Activated naive CD4-positive, alpha-beta T cell treated with anti-CD3 and anti-CD28 coated beads for 36 hours (primary cell): ENCODE measurements around the gene KCTD10. TPM values are rescaled to one million over a fixed set of nuclear protein-coding genes. Genes with fewer than 3 reads are reported as not detected.
A peak's percentile ranks its signal among the peaks of the same experiment; 100 is the strongest.

Source experiments
- CTCF ChIA-PET: fragments of 350-600 bp; sonication (Branson Sonifier 250); formaldehyde crosslinking; loops from one replicate; lab custom pipeline; 2021; ENCODE audit warnings: antibody characterized with exemption; lab: Charles Lee
- DNase-seq: peaks from one replicate; pipeline ENCODE4 v3.0.0-alpha.2; 2020
- H3K27ac Mint-ChIP-seq: one replicate; pipeline ENCODE4 v1.8.0; 2021; ENCODE audit warnings: mild to moderate bottlenecking, mixed read lengths
- H3K27me3 Mint-ChIP-seq: one replicate; pipeline ENCODE4 v1.8.0; 2021; ENCODE audit warnings: low read depth, mixed read lengths
- H3K36me3 Mint-ChIP-seq: one replicate; pipeline ENCODE4 v1.8.0; 2021; ENCODE audit warnings: low read depth, mixed read lengths
- H3K4me1 Mint-ChIP-seq: one replicate; pipeline ENCODE4 v1.8.0; 2021; ENCODE audit warnings: low read depth, mixed read lengths
- H3K4me3 Mint-ChIP-seq: one replicate; pipeline ENCODE4 v1.8.0; 2021; ENCODE audit warnings: mild to moderate bottlenecking, moderate library complexity, mixed read lengths
- H3K9me3 Mint-ChIP-seq: one replicate; pipeline ENCODE4 v1.8.0; 2021; ENCODE audit warnings: mixed read lengths
- intact Hi-C: fragments of 100-400 bp; cut with micrococcal nuclease; formaldehyde crosslinking; loops from one replicate; pipeline ENCODE4 v1.15.1; 2023
- total RNA-seq, 2 experiments: library from RNA; stranded (reverse); gene quantifications; one replicate each; pipeline ENCODE4 v1.2.3, GENCODE V29; 2021

Gene KCTD10
- total RNA-seq, 2 experiments from 2014 or later = 31.1 to 33.4 TPM

GRCh38 chr12:109466305-109466704, 10.8 kb downstream of the KCTD10 start:
- peaks cover 7% of the 10 kb centered on the region for H3K36me3 Mint-ChIP-seq
- no peak for DNase-seq
- no peak overlapping the region for H3K4me3 Mint-ChIP-seq
- H3K27ac Mint-ChIP-seq = no peak overlapping the region
- intact Hi-C loops = no loop called here
- no peaks in the 10 kb centered on the region for H3K27me3 Mint-ChIP-seq
- H3K4me1 Mint-ChIP-seq = peaks cover 37% of the 10 kb centered on the region
- H3K9me3 Mint-ChIP-seq = no peaks in the 10 kb centered on the region
- CTCF ChIA-PET = interaction anchor here (0.6 kb wide), 1 partner anchor 203 kb away, joined by 4 read pairs; no protein-coding TSS in a partner anchor

- no peaks in the 10 kb centered on the region for H3K27me3 Mint-ChIP-seq
- CTCF ChIA-PET = no interaction called here
- H3K27ac Mint-ChIP-seq = no peak overlapping the region
- H3K36me3 Mint-ChIP-seq = peaks cover 5% of the 10 kb centered on the region
- no peaks in the 10 kb centered on the region for H3K9me3 Mint-ChIP-seq
- no peak overlapping the region for H3K4me3 Mint-ChIP-seq
- DNase-seq = no peak
- peaks cover 33% of the 10 kb centered on the region for H3K4me1 Mint-ChIP-seq
- intact Hi-C loops = no loop called here
These were observed 12.3 kb downstream of the KCTD10 start for GRCh38 chr12:109464642-109465351.

GRCh38 chr12:109463756-109464155, 13.3 kb downstream of the KCTD10 start:
- intact Hi-C loops = no loop called here
- H3K9me3 Mint-ChIP-seq = no peaks in the 10 kb centered on the region
- H3K4me1 Mint-ChIP-seq = peaks cover 33% of the 10 kb centered on the region
- CTCF ChIA-PET = interaction anchor here (2.7 kb wide), 1 partner anchor 31 kb away, joined by 12 read pairs; no protein-coding TSS in a partner anchor
- peaks cover 2% of the 10 kb centered on the region for H3K36me3 Mint-ChIP-seq
- no peaks in the 10 kb centered on the region for H3K27me3 Mint-ChIP-seq
- no peak overlapping the region for H3K27ac Mint-ChIP-seq
- DNase-seq = no peak
- H3K4me3 Mint-ChIP-seq = no peak overlapping the region

GRCh38 chr12:109462868-109463692, 14.0 kb downstream of the KCTD10 start:
- no peak for DNase-seq
- Mint-ChIP-seq H3K4me3 (no peak overlapping the region), H3K4me1 (peaks cover 36% of the 10 kb centered on the region), H3K36me3 (peaks cover 3% of the 10 kb centered on the region), H3K27me3 (no peaks in the 10 kb centered on the region), H3K9me3 (no peaks in the 10 kb centered on the region), H3K27ac (no peak overlapping the region)
- intact Hi-C loops = no loop called here
- CTCF ChIA-PET = interaction anchor here (0.8 to 2.7 kb wide), 2 partner anchors 30 to 35 kb away, joined by 4 to 12 read pairs; no protein-coding TSS in a partner anchor

GRCh38 chr12:109461846-109462756, 15.0 kb downstream of the KCTD10 start:
- Mint-ChIP-seq H3K4me1 (peaks cover 38% of the 10 kb centered on the region), H3K4me3 (no peak overlapping the region), H3K36me3 (peaks cover 8% of the 10 kb centered on the region), H3K9me3 (no peaks in the 10 kb centered on the region), H3K27me3 (no peaks in the 10 kb centered on the region), H3K27ac (no peak overlapping the region)
- CTCF ChIA-PET = interaction anchor here (0.6 to 2.7 kb wide), 3 partner anchors 29 to 1564 kb away, joined by 3 to 12 read pairs (median 4); no protein-coding TSS in a partner anchor
- DNase-seq = no peak
- intact Hi-C loops = no loop called here

GRCh38 chr12:109461049-109461845, 15.9 kb downstream of the KCTD10 start:
- Mint-ChIP-seq H3K4me1 (peaks cover 38% of the 10 kb centered on the region), H3K4me3 (no peak overlapping the region), H3K9me3 (no peaks in the 10 kb centered on the region), H3K27me3 (no peaks in the 10 kb centered on the region), H3K36me3 (peaks cover 14% of the 10 kb centered on the region), H3K27ac (no peak overlapping the region)
- no peak for DNase-seq
- CTCF ChIA-PET = interaction anchor here (2.7 kb wide), 1 partner anchor 29 kb away, joined by 12 read pairs; no protein-coding TSS in a partner anchor
- intact Hi-C loops = no loop called here

GRCh38 chr12:109460538-109460937, 16.6 kb downstream of the KCTD10 start:
- CTCF ChIA-PET = no interaction called here
- Mint-ChIP-seq H3K9me3 (no peaks in the 10 kb centered on the region), H3K27ac (no peak overlapping the region), H3K27me3 (no peaks in the 10 kb centered on the region), H3K4me1 (peaks cover 36% of the 10 kb centered on the region), H3K4me3 (no peak overlapping the region), H3K36me3 (peaks cover 19% of the 10 kb centered on the region)
- DNase-seq = no peak
- intact Hi-C loops = no loop called here

GRCh38 chr12:109459247-109459646, 17.9 kb downstream of the KCTD10 start:
- H3K9me3 Mint-ChIP-seq = no peaks in the 10 kb centered on the region
- CTCF ChIA-PET = no interaction called here
- peaks cover 21% of the 10 kb centered on the region for H3K36me3 Mint-ChIP-seq
- DNase-seq = no peak
- H3K4me3 Mint-ChIP-seq = no peak overlapping the region
- H3K27ac Mint-ChIP-seq = no peak overlapping the region
- intact Hi-C loops = no loop called here
- H3K27me3 Mint-ChIP-seq = no peaks in the 10 kb centered on the region
- H3K4me1 Mint-ChIP-seq = peaks cover 26% of the 10 kb centered on the region

GRCh38 chr12:109458771-109459208, 18.3 kb downstream of the KCTD10 start:
- Mint-ChIP-seq H3K27ac (no peak overlapping the region), H3K9me3 (no peaks in the 10 kb centered on the region), H3K36me3 (peaks cover 23% of the 10 kb centered on the region), H3K27me3 (no peaks in the 10 kb centered on the region), H3K4me3 (no peak overlapping the region), H3K4me1 (peaks cover 21% of the 10 kb centered on the region)
- intact Hi-C loops = no loop called here
- DNase-seq = no peak
- CTCF ChIA-PET = no interaction called here

GRCh38 chr12:109458086-109458485, 19.0 kb downstream of the KCTD10 start:
- no peaks in the 10 kb centered on the region for H3K9me3 Mint-ChIP-seq
- CTCF ChIA-PET = interaction anchor here (1.1 kb wide), 1 partner anchor 25 kb away, joined by 6 read pairs; no protein-coding TSS in a partner anchor
- H3K36me3 Mint-ChIP-seq = peaks cover 27% of the 10 kb centered on the region
- peaks cover 14% of the 10 kb centered on the region for H3K4me1 Mint-ChIP-seq
- peak overlapping the region; percentile 11 for H3K27ac Mint-ChIP-seq
- intact Hi-C loops = no loop called here
- H3K27me3 Mint-ChIP-seq = no peaks in the 10 kb centered on the region
- no peak overlapping the region for H3K4me3 Mint-ChIP-seq
- DNase-seq = no peak

- H3K36me3 Mint-ChIP-seq = peaks cover 32% of the 10 kb centered on the region
- DNase-seq = no peak
- no peak overlapping the region for H3K27ac Mint-ChIP-seq
- intact Hi-C loops = no loop called here
- no peak overlapping the region for H3K4me3 Mint-ChIP-seq
- no peaks in the 10 kb centered on the region for H3K9me3 Mint-ChIP-seq
- H3K27me3 Mint-ChIP-seq = no peaks in the 10 kb centered on the region
- CTCF ChIA-PET = no interaction called here
- peaks cover 5% of the 10 kb centered on the region for H3K4me1 Mint-ChIP-seq
These were observed 21.4 kb downstream of the KCTD10 start for GRCh38 chr12:109455706-109456105.
